Stimulated activated naive CD8-positive, alpha-beta T cell treated with anti-CD3 and anti-CD28 coated beads, Interleukin-15, Interleukin-2, amounts not matched to agents 100 U/mL and 50 U/mL, for 24 hours (primary cell): Measurements from ENCODE around the gene ARHGAP19.

ENCODE experiments used
- ATAC-seq: fragments of 150-1000 bp; cut with Tn5 transposase; one replicate; pipeline ENCODE4 v1.10.0; 2021
- DNase-seq: peaks from one replicate; pipeline ENCODE4 v3.0.0; 2021

The ARHGAP19 gene, protein sequence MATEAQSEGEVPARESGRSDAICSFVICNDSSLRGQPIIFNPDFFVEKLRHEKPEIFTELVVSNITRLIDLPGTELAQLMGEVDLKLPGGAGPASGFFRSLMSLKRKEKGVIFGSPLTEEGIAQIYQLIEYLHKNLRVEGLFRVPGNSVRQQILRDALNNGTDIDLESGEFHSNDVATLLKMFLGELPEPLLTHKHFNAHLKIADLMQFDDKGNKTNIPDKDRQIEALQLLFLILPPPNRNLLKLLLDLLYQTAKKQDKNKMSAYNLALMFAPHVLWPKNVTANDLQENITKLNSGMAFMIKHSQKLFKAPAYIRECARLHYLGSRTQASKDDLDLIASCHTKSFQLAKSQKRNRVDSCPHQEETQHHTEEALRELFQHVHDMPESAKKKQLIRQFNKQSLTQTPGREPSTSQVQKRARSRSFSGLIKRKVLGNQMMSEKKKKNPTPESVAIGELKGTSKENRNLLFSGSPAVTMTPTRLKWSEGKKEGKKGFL

DNA sequence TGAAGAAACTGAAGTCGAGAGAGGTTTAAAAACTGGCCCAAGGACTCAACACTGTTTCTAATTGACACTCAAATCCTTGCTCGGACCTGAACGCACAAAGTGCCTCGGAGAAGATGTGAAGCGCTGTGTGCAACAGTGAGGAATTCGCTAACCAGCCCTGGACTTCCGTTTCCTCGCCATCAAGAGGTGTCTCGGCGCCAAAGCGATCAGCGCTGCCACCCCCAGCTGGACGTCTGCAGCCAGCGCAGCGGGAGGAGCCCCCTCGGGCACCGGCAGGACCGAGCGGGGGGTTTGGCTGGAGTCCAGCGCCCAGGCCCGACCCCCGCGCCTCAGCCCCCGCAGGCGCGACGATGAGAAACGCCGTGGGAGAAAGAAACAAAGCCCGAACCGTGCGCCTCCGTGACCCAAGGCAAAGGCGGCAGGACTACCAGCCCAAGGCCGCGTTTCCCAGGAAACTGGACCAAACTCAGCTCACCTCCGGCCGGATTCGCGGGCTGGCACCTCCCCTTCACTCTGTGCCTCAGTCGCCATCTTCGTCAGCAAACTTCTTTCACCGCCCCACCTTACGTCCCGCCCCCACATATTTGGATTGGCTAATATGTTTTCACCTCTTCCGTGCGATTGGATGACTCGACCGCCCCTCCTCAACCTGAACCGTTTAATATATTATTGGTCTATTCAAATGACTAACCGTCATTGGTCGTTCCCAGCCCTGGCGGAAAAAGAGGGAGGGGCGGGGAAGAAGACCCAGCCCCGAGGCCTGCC, at the start of gene ARHGAP19:
Gene ARHGAP19, minus strand, starts transcription at position 541 of the 765 bp plus-strand sequence. Its CDS starts 10 bp downstream, at position 531.
- DNase-seq = peak; percentile 90
- ATAC-seq = peak; percentile 98

DNA sequence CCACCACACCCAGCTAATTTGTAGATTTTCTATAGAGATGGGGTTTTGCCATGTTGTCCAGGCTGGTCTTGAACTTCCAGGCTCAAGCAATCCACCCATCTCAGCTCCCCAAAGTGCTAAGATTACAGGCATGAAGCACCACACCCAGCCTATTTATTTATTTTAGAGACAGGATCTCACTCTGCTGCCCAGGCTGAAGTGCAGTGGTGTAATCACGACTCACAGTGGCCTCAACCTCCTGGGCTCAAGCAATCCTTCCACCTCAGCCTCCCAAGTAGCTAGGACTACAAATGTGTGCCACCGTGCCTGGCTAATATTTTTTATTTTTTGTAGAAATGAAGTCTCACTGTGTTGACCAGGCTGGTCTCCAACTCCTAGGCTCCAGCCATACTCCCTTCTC, 49.0 kb upstream of the ARHGAP19 start:
- ATAC-seq = no peak

DNA sequence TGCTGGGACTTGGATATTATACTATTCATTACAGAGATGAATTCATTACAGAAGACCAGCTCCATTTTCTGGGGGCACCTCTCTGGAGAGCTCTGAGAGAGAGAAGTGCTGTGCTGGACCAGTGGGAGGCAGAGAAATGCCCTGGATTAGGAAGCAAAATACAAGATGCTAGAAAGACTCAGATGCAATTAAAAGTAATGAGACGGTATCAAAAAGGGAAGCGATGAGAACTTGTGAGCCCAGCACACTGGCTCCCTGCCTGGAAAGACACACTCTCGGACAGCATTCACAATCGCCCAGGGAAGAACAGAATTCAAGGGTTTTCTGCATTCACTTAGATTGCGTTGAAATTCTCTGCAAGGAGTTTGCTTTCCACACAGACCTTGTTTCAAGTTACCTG, 45.6 kb upstream of the ARHGAP19 start:
- ATAC-seq = no peak
- DNase-seq = no peak

More for the DNA sequence above, 49.0 kb upstream of the ARHGAP19 start:
- DNase-seq = no peak

DNA sequence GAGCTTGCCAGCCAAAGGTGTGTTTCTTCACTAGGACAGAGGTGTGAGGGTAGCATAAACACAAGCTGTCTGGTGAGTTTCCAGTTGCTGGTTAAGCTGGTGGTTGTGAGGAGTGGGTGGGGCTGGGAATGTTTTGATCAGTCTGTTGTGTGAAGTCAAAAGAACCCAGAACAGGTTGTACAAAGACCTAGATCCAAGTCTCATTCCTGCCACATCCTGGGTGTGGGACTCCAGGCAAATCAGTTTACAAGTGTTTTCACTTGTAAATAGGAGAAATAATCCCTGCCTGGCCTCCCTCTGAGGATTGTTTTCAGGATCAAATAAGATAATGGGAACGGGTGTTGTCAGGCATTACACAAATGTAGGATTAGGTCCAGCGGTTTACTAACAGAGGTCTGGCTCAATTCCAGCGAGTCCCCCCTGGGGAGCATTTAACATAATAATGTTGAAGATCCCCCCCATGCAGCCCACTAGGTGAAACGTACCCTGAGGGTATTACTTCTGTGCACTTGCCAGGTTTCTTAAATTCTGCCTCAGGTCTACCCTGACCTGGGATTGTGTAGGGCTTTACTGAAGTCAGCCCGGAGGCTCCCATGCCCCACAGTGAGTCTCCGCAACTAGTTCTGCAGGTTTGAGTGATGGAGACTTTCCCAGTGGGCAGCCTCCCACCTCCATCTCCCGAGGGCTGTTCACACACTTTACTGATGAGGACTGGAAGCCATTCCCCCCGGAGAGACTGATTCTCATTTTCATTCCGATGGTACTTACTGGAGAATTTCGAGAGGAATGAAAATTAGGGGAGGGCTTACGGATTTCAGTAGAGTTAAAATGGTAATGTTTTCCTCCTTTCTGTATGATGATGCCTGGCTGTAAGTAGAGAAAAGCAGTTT, 44.8 kb upstream of the ARHGAP19 start:
- no peak for DNase-seq
- ATAC-seq = no peak

DNA sequence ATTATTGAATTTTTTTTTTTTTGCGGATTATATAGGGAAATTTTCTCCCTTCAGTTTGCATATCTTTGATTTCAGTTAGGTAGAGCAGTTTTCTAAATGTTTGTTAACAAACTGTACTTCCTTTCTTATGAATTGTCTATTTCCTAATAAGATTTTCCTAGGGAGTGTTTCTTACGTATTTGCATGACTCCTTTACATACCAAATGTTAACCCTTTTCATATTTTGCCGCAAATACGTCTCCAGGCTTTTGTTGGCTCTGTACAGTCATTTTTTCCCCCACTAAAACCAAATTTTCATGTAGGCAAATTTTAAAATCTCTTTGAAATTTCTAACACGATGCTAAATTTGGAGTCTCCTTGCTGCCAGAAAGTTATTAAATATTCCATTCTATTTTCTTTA, 44.0 kb upstream of the ARHGAP19 start:
- ATAC-seq = no peak
- no peak for DNase-seq

DNA sequence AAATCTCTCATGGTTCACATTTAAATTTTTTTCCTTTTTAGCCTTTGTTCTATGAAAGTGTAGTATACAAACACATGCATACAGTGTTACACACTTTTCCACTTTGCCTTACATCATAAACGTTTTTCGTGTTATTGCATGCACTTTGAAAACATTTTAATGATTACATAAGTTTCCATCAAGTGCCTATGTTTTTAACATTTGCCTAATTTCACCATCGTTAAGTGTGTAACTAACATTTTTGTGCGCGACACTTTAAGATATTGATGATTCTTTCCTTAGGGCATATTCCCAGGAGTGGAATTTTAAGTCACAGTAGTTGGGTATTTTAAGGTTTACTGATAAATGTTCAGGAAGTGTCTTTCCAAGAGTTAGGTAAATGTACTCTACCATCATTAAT, 43.6 kb upstream of the ARHGAP19 start:
- ATAC-seq (no peak), DNase-seq (no peak)

DNA sequence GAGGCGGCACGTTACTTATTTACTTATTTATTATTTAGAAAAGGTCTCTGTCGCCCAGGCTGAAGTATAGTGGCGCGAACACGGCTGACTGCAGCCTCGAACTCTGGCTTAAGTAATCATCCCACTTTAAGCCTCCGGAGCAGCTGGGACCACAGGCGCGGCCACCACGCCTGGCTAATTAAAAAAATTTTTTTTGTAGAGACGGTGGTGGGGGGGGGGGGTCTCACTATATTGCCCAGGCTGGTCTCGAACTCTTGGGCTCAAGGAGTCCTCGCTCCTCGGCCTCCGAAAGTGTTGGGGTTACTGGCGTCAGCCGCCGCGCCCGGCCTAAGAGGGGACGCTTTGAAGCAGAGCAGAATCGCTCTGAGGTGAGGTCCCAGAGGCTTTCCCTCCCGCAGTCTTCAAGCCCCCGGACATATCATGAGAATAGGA, 42.8 kb upstream of the ARHGAP19 start:
- peak; percentile 31 for DNase-seq
- ATAC-seq = no peak

DNA sequence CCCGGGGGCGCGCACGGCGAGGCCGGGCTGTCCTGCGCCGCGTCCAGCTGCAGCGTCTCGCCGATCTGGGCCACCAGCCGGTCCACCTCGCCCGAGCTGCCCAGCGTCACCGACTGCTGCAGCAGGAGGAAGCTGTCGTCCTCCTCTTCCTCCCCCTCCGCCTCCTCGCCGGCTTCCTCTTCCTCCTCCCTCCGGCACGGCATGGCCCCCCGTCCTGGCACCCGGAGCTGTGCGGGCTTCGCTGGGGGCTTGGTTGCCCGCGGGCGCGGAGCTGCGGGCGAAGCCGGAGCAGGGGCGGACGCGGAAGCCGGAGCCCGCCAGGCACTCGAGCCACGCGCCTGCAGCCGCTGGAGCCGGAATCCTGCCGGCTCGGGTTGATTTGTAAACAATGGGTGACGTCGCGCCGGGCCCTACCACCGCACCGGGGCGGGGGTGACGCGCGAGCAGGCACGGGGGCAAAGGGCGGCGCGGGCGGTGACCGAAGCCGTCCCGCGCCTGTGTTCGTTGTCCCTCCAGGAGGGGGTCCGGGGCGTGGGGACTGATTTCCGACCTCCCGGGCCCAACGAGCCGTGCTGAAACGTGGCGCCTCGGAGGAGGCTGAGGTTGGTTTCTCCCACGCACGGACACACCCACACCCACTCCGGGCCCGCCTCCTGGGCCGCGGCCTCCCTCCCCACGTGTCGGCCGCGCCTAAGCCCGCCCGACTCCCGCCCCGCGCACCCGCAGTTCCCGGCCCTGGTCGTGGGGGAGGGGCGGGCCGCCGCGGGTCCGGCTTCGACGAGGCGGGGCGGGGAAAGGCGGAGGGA, 42.1 kb upstream of the ARHGAP19 start, which contains the start of gene FRAT2:
Gene FRAT2, minus strand, starts transcription at position 360 of the 806 bp plus-strand sequence. Its CDS starts 157 bp downstream, at position 203.
- DNase-seq (peak; percentile 88), ATAC-seq (peak; percentile 83)

DNA sequence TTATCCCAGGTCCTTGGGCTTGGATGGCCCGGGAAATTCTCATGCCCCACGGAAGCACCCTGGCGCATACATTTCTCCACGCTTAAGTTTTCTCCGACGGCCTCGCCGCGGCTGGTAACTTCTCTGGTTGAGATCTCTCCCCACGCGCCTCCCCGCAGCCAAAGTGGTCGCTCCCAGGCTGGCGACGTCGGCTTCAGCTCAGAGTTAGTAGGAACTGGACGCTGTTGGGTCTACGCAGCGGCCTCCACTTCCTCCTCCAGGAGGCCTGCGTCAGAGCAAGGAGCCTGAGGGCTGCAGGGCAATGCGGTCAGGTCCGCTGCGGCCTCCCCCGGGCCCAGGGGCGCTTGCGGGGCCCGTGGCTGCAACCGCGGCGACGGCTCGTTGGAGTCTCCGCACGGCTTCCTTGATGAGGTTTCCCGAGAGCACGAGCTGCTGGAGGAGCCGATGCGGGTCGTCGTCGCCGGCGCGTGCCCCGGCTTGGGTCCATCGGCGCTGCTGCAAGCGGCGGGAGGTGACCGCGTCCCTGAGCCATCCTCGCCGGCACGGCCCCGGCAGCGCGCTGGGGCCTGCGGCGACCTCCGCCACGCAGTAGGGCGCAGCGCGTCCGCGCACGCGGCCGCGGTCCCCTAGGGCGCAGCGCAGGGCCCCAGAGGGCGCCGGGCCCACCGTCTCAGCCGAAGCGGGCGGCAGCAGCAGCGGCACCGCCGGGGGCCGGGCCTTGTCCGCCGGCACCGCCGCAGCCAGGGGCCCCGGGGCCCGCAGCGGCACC, 41.3 kb upstream of the ARHGAP19 start:
- ATAC-seq = peak; percentile 49
- DNase-seq = peak; percentile 49

DNA sequence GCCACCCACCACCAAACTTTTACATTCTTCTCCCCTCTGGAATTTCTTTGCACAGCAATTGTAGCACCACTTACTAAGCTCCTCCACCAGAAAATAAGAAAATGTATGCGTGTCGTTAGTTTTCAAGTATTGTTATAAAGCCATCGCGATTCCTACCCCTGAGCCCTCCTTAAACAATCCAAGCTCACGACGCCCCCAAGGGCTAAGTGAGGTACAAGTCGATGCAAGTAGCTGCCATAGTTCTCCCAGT, 40.8 kb upstream of the ARHGAP19 start:
- DNase-seq (no peak), ATAC-seq (no peak)

DNA sequence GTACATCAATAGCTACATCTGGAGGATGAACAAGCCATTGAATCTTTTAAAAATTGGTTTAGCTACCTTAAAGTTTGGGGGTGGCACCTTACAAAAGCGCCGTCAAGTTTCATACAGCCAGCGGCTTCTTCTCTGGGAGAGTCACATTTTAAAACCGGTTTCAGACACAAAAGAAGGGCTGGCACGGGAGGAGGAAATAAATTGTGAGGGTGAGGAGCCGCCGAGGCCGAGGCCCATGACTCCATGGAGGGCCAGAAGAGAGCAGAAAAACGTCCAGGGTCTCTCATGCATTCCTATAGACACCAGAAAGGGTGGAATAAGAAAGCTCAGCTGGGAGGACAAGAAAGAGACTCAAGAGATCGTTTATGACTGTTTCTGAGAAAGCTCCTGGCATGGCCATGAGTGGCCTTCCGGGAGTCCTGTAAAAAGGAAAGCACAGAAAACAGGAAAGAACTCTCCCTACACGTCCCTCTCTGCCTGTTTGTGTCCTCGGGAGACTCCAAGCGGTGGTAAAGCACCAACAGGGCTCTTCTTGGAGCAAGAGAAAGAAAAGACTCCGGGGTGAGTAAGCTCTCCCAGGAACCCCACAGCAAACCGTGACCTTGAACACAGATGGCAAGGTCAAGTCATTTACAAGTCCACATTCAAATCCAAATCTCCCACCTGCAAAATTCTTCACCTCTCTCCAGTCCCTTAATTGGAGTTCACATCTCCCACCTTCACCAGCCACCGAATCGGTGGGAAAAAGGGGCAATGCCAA, 40.3 kb upstream of the ARHGAP19 start:
- ATAC-seq = no peak
- no peak for DNase-seq

DNA sequence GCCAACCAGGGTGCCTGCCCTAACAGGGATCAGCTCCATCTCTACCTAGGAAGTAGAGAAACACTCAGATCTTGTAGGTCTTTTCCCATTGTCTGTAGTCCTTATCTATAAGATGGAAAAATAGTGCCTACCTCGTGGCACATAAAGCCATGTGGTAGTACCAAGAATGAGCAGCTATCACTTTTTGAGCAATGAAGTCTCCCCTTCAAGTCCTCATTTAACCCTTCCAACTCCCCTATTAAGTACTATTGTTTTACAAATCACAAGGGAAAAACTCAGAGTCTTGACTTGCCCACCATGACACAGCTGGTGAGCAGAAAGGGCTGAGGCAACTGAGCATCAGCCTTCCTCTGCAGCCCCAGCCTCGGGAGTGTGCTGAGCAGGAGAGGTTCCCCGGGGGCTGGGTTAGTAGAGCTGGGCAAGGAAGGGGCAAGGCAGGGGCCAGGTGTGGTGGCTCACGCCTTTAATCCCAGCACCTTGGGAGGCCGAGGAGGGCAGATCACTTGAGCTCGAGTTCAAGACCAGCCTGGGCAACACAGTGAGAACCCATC, 38.8 kb upstream of the ARHGAP19 start:
- ATAC-seq = no peak
- no peak for DNase-seq

DNA sequence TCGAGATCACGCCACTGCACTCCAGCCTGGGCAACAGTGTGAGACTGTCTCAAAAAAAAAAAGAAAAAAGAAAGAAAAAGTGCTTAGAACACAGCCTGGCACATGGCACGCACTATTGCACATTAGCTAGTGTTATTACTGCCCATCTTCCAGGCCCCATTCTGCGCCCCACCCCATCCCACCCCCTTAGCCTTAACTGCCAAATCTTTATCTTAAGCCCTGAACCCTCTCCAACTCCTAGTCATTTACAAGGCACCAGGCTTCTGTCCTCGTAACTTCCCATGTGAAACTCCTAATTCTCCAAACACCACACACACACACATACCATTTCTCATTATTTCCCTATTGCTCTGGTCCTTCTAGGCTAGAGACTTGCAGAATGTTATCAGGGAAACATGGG, 37.3 kb upstream of the ARHGAP19 start:
- DNase-seq = no peak

DNA sequence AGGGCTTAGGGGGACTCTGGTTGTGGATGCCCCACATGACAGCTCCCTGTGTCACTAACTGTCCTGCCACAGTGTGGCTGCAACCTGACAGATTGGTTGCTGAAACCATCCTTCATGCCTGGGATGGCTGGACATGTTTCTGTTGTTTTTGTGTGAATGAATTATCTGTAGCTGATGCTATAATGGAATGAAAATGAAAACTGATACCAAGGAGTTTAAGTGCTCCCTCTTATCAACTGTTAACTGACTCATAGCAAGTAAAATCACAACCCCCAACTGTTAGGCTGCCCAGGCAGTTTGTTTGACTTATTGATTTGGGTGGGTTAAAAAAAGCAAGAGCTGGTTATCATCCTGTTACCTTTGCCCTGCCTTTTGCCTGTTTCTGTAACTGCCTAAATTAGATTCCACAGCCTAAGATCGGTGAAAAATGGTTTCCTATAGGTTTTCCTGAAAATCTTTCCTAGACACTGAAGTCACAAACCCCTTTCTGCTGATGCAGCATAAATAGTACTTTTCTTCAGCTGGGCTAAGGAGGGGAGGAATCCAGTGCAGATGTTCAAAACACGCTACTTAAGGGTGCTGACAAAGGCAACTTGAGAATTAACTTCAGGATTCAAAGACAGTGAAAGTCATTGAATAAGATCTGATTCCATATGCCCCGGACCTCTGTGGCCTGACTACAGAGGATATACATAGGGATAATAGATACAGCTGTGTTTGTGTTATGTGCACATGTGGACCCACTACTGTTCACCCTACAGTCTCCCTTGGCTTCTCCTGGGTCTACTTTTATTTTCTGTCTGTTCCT, 36.4 kb upstream of the ARHGAP19 start:
- ATAC-seq = peak; percentile 24
- no peak for DNase-seq

More for the DNA sequence above, 37.3 kb upstream of the ARHGAP19 start:
- ATAC-seq = no peak

DNA sequence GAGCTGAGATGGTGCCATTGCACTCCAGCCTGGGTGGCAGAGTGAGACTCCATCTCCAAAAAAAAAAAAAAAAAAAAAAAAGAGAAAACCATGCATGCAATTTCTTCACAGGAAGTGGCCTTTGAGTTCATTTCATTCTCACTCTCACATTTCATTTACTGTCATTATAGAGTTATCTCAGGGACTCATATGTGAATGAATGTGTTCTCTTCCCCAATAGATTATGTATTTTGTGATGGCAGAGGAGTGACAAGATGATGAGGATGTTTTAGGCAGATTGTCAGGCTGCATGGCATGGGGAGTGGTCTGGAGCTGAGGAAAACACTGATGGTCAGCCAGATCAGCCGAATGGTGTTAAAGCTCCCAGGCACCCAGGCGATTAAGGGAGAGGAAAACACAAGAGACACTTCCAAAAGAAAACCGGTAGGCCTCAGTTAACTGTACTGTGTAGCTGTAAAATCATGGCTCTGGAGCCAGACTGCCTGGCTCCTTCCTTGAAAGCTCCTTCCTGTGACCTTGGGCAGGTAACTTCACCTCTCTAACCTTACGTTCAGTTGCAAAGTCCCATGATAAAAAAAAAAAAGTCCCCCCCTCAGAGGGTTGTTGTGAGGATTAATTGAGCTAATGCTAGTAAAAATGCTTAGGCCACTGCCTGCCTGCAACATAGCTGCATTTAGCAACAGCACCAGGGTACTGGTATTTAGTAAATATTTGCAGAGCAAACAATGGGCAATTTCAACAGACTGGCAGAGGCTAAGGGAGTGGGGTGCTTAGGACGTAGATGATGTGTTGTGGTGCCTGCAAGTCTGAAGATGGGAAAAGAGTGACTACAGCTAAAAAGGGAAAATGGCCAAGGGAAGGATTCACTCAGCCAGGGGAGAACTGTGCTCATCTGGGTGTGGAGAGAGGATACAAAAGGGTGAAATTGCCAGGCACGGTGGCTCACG, 35.2 kb upstream of the ARHGAP19 start:
- DNase-seq (no peak), ATAC-seq (no peak)

DNA sequence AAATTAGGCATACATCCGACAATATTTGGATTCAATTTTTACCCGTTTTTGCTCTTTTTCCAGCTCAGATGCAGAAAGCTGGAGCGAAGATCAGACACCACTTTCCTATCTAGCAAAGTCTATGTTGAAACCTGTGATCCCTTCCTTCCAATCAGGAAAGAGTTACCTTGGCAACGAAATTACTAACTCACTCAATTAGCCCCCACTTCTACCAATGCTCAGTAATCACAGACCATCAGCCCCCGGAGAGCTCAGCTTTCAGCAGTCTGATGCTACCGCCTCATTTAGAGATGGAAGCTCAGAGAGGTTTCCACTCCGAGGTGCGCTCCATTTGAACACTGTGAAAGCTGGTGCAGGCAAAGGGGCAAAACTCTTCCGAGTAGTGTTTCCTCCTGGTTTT, 33.3 kb upstream of the ARHGAP19 start:
- ATAC-seq (no peak), DNase-seq (no peak)

DNA sequence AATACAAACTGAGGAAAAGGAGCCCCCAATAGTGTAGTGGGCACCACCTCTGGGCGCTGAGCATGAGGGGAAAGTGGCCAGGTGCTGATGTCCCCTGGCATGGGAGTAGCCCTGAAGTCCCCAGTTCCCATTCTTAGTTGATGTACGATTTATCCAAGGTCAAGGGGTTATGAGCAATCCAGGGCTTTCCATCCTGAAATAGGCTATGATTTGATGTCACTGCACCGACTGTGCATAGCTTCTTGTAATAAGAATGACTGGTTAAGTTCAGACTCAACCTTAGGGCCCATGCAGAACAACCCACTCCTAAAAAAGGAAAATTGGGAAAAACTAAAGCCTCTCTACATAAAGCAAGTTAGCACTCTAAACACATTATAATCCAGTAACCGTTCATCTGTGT, 31.1 kb upstream of the ARHGAP19 start:
- no peak for DNase-seq
- no peak for ATAC-seq

DNA sequence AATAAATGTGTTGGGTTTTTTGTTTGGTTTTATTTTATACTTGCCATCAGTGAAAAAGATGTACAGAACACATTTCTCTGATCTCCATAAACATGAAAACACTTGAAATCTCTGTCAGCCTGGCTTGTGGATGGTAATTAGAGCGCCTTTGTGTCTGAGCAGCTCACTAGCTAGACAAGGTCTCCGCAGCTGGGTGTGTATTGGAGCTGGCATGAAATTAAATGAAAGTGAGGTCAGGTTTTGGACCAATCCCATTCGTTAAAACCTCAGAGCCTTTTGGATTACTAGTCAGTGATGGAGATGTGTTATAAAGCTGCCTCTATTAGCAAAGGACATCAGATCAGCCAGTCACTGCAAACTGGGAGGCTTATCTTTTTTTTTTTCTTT, 29.4 kb upstream of the ARHGAP19 start:
- DNase-seq (no peak), ATAC-seq (no peak)
